ENCODE results near the gene PDRG1. TPM values are rescaled to one million over a fixed set of nuclear protein-coding genes. Genes with fewer than 3 reads are reported as not detected.

PDRG1 gene
- total and polyA plus RNA-seq, 2 donors (not counting 1 experiment from before 2014, with no cell fraction given), result 12.7 to 18.6 TPM

- Histone ChIP-seq H3K27ac (ENCODE audit: low read length in 2 of 2) (no peak overlapping the region), H3K4me1 (ENCODE audit: control insufficient read depth in 2 of 2, insufficient read depth in 2 of 2, low read length in 2 of 2) (no peaks in the 10 kb centered on the region), H3K27me3 (replicated peaks in 1 of 4; ENCODE audit: control extremely low read depth in 1 of 4, control insufficient read depth in 3 of 4, insufficient read depth in 4 of 4, low read length in 3 of 4) (no peaks in the 10 kb centered on the region), H3K36me3 (replicated peaks in 1 of 2; ENCODE audit: control extremely low read depth in 1 of 2, control insufficient read depth in 1 of 2, extremely low read depth in 1 of 2, insufficient read depth in 2 of 2, low read length in 1 of 2) (no peaks in the 10 kb centered on the region), H3K79me2 (ENCODE audit: control insufficient read depth, insufficient read depth, low read length) (no peaks in the 10 kb centered on the region), H3K4me2 (replicated peaks; ENCODE audit: low read depth, low read length, poor library complexity, severe bottlenecking) (no peak overlapping the region), H3K9ac (ENCODE audit: low read length) (no peak overlapping the region), H2AFZ (ENCODE audit: insufficient read depth, low read depth, low read length, poor library complexity, severe bottlenecking) (no peak overlapping the region), H3K4me3 (ENCODE audit: control extremely low read depth in 1 of 5, extremely low read depth in 1 of 5, insufficient read depth in 1 of 5, low read depth in 2 of 5, low read length in 4 of 5) (no peak overlapping the region), H3K9me3 (ENCODE audit: control extremely low read depth in 1 of 3, control insufficient read depth in 2 of 3, insufficient read depth in 1 of 3, low read length in 2 of 3) (no peaks in the 10 kb centered on the region), H4K20me1 (ENCODE audit: control insufficient read depth, insufficient read depth, low read length, poor library complexity, severe bottlenecking) (no peaks in the 10 kb centered on the region)
- WGBS (ENCODE audit: insufficient coverage), result 57% methylated on average over 5 of the region's 6 CpGs
- Mint-ChIP-seq H3K4me3 (no peak overlapping the region), H3K27ac (no peak overlapping the region), H3K27me3 (peaks cover 13% of the 10 kb centered on the region), H3K9me3 (ENCODE audit: insufficient read depth) (no peaks in the 10 kb centered on the region), H3K4me1 (no peaks in the 10 kb centered on the region)
- ChIA-PET CTCF (interaction anchor here (0.6 kb wide), 1 partner anchor 180 kb away, joined by 4 read pairs; no protein-coding TSS in a partner anchor), POLR2A (interaction anchor here (0.6 kb wide), 1 partner anchor 102 kb away, joined by 5 read pairs; no protein-coding TSS in a partner anchor)
- ATAC-seq (ENCODE audit: low read depth) (no peak), DNase-seq (no peak)
- intact Hi-C loops (cut with micrococcal nuclease), result no loop called here
- TF ChIP-seq CTCF (IDR thresholded peaks at IDR 0.05) (no peak), EZH2 (IDR thresholded peaks at IDR 0.05; ENCODE audit: borderline replicate concordance, insufficient read depth, low read depth, low read length, poor library complexity, severe bottlenecking) (no peak)
Measured at GRCh38 chr20:31984981-31985471, 33.2 kb upstream of the PDRG1 start.

GRCh38 chr20:31981784-31982183 lies 29.9 kb upstream of the PDRG1 start:
- no peak overlapping the region for H3K9ac ChIP-seq (ENCODE audit: low read length)
- WGBS (ENCODE audit: insufficient coverage), result 65% methylated on average over 2 of the region's 2 CpGs
- no peak for TF ChIP-seq EZH2 (IDR thresholded peaks at IDR 0.05; ENCODE audit: borderline replicate concordance, insufficient read depth, low read depth, low read length, poor library complexity, severe bottlenecking)
- no peak for TF ChIP-seq CTCF (IDR thresholded peaks at IDR 0.05)
- H3K27me3 ChIP-seq (replicated peaks in 1 of 4; ENCODE audit: control extremely low read depth in 1 of 4, control insufficient read depth in 3 of 4, insufficient read depth in 4 of 4, low read length in 3 of 4), result no peaks in the 10 kb centered on the region
- H3K4me1 ChIP-seq (ENCODE audit: control insufficient read depth in 2 of 2, insufficient read depth in 2 of 2, low read length in 2 of 2), result no peaks in the 10 kb centered on the region
- H4K20me1 ChIP-seq (ENCODE audit: control insufficient read depth, insufficient read depth, low read length, poor library complexity, severe bottlenecking), result no peaks in the 10 kb centered on the region
- Mint-ChIP-seq H3K9me3 (ENCODE audit: insufficient read depth) (no peaks in the 10 kb centered on the region), H3K27me3 (peaks cover 30% of the 10 kb centered on the region), H3K4me3 (no peak overlapping the region), H3K27ac (no peak overlapping the region), H3K4me1 (no peaks in the 10 kb centered on the region)
- DNase-seq (no peak), ATAC-seq (ENCODE audit: low read depth) (no peak)
- no peak overlapping the region for H3K27ac ChIP-seq (ENCODE audit: low read length in 2 of 2)
- no peak overlapping the region for H2AFZ ChIP-seq (ENCODE audit: insufficient read depth, low read depth, low read length, poor library complexity, severe bottlenecking)
- H3K79me2 ChIP-seq (ENCODE audit: control insufficient read depth, insufficient read depth, low read length), result no peaks in the 10 kb centered on the region
- no peaks in the 10 kb centered on the region for H3K36me3 ChIP-seq (replicated peaks in 1 of 2; ENCODE audit: control extremely low read depth in 1 of 2, control insufficient read depth in 1 of 2, extremely low read depth in 1 of 2, insufficient read depth in 2 of 2, low read length in 1 of 2)
- CTCF ChIA-PET, result no interaction called here
- no peaks in the 10 kb centered on the region for H3K9me3 ChIP-seq (ENCODE audit: control extremely low read depth in 1 of 3, control insufficient read depth in 2 of 3, insufficient read depth in 1 of 3, low read length in 2 of 3)
- intact Hi-C loops (cut with micrococcal nuclease), result no loop called here
- H3K4me3 ChIP-seq (ENCODE audit: control extremely low read depth in 1 of 5, extremely low read depth in 1 of 5, insufficient read depth in 1 of 5, low read depth in 2 of 5, low read length in 4 of 5), result no peak overlapping the region
- POLR2A ChIA-PET, result no interaction called here
- H3K4me2 ChIP-seq (replicated peaks; ENCODE audit: low read depth, low read length, poor library complexity, severe bottlenecking), result no peak overlapping the region
